A549 (cell line): ENCODE data around the gene RHEB. TPM values are rescaled to one million over a fixed set of nuclear protein-coding genes. Genes with fewer than 3 reads are reported as not detected.

Experiments used
- ATAC-seq, 2 experiments: fragments of 200-7000 bp in 1 of 2; fragments of >200 bp in 1 of 2; cut with Nextera tagmentation in 1 of 2; cut with Tn5 transposase in 1 of 2; 3 replicates each; pipeline versions ENCODE4 v1.8.0 to v1.9.1; 2018 to 2020; ENCODE audit warnings: mild to moderate bottlenecking in 1 of 2, moderate library complexity in 1 of 2
- CTCF ChIA-PET: fragments of 300-600 bp; sonication (Branson Sonifier 250); formaldehyde crosslinking; extraction: SDS; loops from one replicate; lab custom pipeline; 2021; ENCODE audit warnings: antibody characterized with exemption, inconsistent platforms; lab: Yijun Ruan, JAX
- POLR2A ChIA-PET: fragments of 350-600 bp; formaldehyde crosslinking; extraction: SDS; loops from one replicate; lab custom pipeline; 2021; ENCODE audit warnings: antibody characterized with exemption, inconsistent platforms; lab: Yijun Ruan, JAX
- DNase-seq, 2 experiments: peaks; one replicate each; pipeline versions ENCODE4 v3.0.0 to v3.0.0-alpha.2; 2011 to 2016; ENCODE audit warnings: low read depth in 1 of 2, low spot score in 1 of 2
- FAIRE-seq: peaks from 2 replicates; lab custom pipeline; 2011; peaks lifted over from hg19 to GRCh38; lab: Jason Lieb, UNC
- H3K27ac ChIP-seq, 2 experiments: fragments of >200 bp; sonication (Bioruptor Twin); formaldehyde crosslinking; 3 replicates each; pipeline ENCODE4 v1.5.1; 2016 to 2017
- H3K4me1 ChIP-seq: fragments of >200 bp; sonication (Bioruptor Twin); formaldehyde crosslinking; 3 replicates; pipeline ENCODE4 v1.6.1; 2016
- H3K4me2 ChIP-seq: fragments of >200 bp; sonication (Bioruptor Twin); formaldehyde crosslinking; 3 replicates; pipeline ENCODE4 v1.6.1; 2016
- H3K4me3 ChIP-seq: fragments of >200 bp; sonication (Bioruptor Twin); formaldehyde crosslinking; 3 replicates; pipeline ENCODE4 v1.5.1; 2016
- H3K9me3 ChIP-seq: fragments of >200 bp; sonication (Bioruptor Twin); formaldehyde crosslinking; 3 replicates; pipeline ENCODE4 v1.6.1; 2016
- CBX2 ChIP-seq: fragments of 200-600 bp; sonication (generic); IDR thresholded peaks from 2 replicates; pipeline ENCODE4 v1.6.1; 2016; ENCODE audit warnings: low read depth, mild to moderate bottlenecking, borderline replicate concordance
- CTCF ChIP-seq: fragments of >200 bp; sonication (Bioruptor Twin); formaldehyde crosslinking; IDR thresholded peaks from 3 replicates; pipeline ENCODE4 v1.5.1; 2016
- E2F6 ChIP-seq: IDR thresholded peaks from 2 replicates; pipeline ENCODE4 v1.6.1; 2012; ENCODE audit warnings: low read depth, borderline replicate concordance
- EHF ChIP-seq: fragments of 250-450 bp; sonication (Bioruptor Pico); IDR thresholded peaks from 2 replicates; pipeline ENCODE4 v1.5.0; 2020; ENCODE audit warnings: mild to moderate bottlenecking
- EP300 ChIP-seq, 2 experiments: fragments of >200 bp; sonication (Bioruptor Twin); formaldehyde crosslinking; IDR thresholded peaks; 2 replicates in 1 of 2; 3 replicates in 1 of 2; pipeline ENCODE4 v1.6.1; 2016 to 2017
- FOSB ChIP-seq: fragments of 250-450 bp; sonication (Bioruptor Pico); IDR thresholded peaks from 2 replicates; pipeline ENCODE4 v1.5.0; 2020; ENCODE audit warnings: mild to moderate bottlenecking, moderate library complexity
- FOSL2 ChIP-seq, 2 experiments: fragments of 450-650 bp in 1 of 2; fragments of >200 bp in 1 of 2; sonication (Bioruptor Twin) in 1 of 2; formaldehyde crosslinking; IDR thresholded peaks; 2 replicates each; pipeline versions ENCODE4 v1.5.0 to v1.6.1; 2016 to 2020; ENCODE audit warnings: mild to moderate bottlenecking in 1 of 2, moderate library complexity in 1 of 2
- HDAC2 ChIP-seq: fragments of 200-600 bp; sonication (generic); IDR thresholded peaks from 2 replicates; pipeline ENCODE4 v1.6.1; 2016
- HEYL ChIP-seq: fragments of 250-450 bp; sonication (Bioruptor Pico); IDR thresholded peaks from 2 replicates; pipeline ENCODE4 v1.8.0; 2021; ENCODE audit warnings: mild to moderate bottlenecking, moderate library complexity
- HOXA7 ChIP-seq: fragments of 250-450 bp; sonication (Bioruptor Pico); IDR thresholded peaks from 2 replicates; pipeline ENCODE4 v1.5.0; 2020; ENCODE audit warnings: mild to moderate bottlenecking, moderate library complexity
- HOXB13 ChIP-seq: fragments of 250-450 bp; sonication (Bioruptor Pico); IDR thresholded peaks from 2 replicates; pipeline ENCODE4 v1.5.0; 2020; ENCODE audit warnings: low read depth, mild to moderate bottlenecking, moderate library complexity
- JUN ChIP-seq, 2 experiments: fragments of >200 bp; sonication (Bioruptor Twin); formaldehyde crosslinking; IDR thresholded peaks; 2 replicates in 1 of 2; 3 replicates in 1 of 2; pipeline ENCODE4 v1.6.1; 2016 to 2017
- JUNB ChIP-seq: fragments of >200 bp; sonication (Bioruptor Twin); formaldehyde crosslinking; IDR thresholded peaks from 2 replicates; pipeline ENCODE4 v1.6.1; 2016
- KDM1A ChIP-seq: fragments of 200-600 bp; sonication (generic); IDR thresholded peaks from 2 replicates; pipeline ENCODE4 v1.6.1; 2016; ENCODE audit warnings: low read depth, mild to moderate bottlenecking
- KDM5A ChIP-seq: fragments of 200-600 bp; sonication (generic); IDR thresholded peaks from 2 replicates; pipeline ENCODE4 v1.6.1; 2016; ENCODE audit warnings: antibody characterized with exemption, mild to moderate bottlenecking
- PBX3 ChIP-seq: IDR thresholded peaks from 2 replicates; pipeline ENCODE4 v1.6.1; 2012
- RARB ChIP-seq: fragments of 250-450 bp; sonication (Bioruptor Pico); IDR thresholded peaks from 2 replicates; pipeline ENCODE4 v1.8.0; 2021; ENCODE audit warnings: mild to moderate bottlenecking, moderate library complexity
- RFX5 ChIP-seq: fragments of 450-650 bp; IDR thresholded peaks from 2 replicates; pipeline ENCODE4 v1.7.1; 2014; ENCODE audit warnings: antibody characterized with exemption, mild to moderate bottlenecking, moderate library complexity
- SMC3 ChIP-seq: fragments of >200 bp; sonication (Bioruptor Twin); formaldehyde crosslinking; IDR thresholded peaks from 3 replicates; pipeline ENCODE4 v1.6.1; 2018; ENCODE audit warnings: inconsistent platforms
- TFCP2L1 ChIP-seq: fragments of 250-450 bp; sonication (Bioruptor Pico); IDR thresholded peaks from 2 replicates; pipeline ENCODE4 v1.5.0; 2021; ENCODE audit warnings: mild to moderate bottlenecking
- ZFP36 ChIP-seq: fragments of 450-650 bp; IDR thresholded peaks from 2 replicates; pipeline ENCODE4 v1.6.1; 2014; ENCODE audit warnings: borderline replicate concordance; ENCODE audit not compliant: partially characterized antibody
- ZNF302 ChIP-seq: fragments of 250-450 bp; sonication (Bioruptor Pico); IDR thresholded peaks from 2 replicates; pipeline ENCODE4 v1.9.0; 2021; ENCODE audit warnings: inconsistent platforms, mild to moderate bottlenecking, moderate library complexity
- ZSCAN20 ChIP-seq: fragments of 250-450 bp; sonication (Bioruptor Pico); IDR thresholded peaks from 2 replicates; pipeline ENCODE4 v1.8.0; 2022; ENCODE audit warnings: mild to moderate bottlenecking, moderate library complexity
- WGBS: methylation state at CpG from one replicate; pipeline ENCODE4 v1.1.6; 2017; ENCODE audit errors: missing lambda C conversion rate; 5-methylcytosine and 5-hydroxymethylcytosine counted together
- polyA plus RNA-seq, 4 experiments: library from polyadenylated mRNA; depleted of rRNA in 3 of 4; stranded (reverse); fragments of >200 nt; fragmentation: RNase III in 1 of 4; extraction: RNeasy Plus Mini Kit Qiagen cat#74134 plus additional on column Dnase treatment in 1 of 4; gene quantifications; 2 replicates in 3 of 4; 3 replicates in 1 of 4; pipeline ENCODE4 v1.2.3, GENCODE V29; 2011 to 2017
- TF ChIP-seq, protein P1 (sequence below): IDR thresholded peaks from 2 replicates; pipeline ENCODE4 v1.6.1; 2012

The RHEB gene
- polyA plus RNA-seq, 2 of the 4 experiments (the other 2 are of a cell fraction): 110 to 198 TPM

DNA sequence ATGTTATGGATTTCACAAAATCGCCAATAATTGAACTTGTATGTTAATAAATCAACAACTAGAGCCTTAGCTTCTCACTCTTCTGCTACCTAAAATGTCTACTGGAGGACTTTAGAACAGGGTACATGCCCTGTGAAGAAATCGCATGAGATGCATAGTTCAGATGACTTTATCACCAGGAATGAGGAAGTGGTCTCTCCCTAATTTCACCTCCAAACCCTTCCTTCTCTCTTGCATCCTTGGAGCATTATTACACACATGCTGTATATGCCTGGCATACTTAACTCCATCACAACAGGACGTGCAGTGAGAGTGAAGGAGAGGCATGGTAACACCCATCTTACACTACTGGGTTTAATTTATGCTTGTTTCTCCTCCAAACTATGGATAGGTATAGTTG lies 27.8 kb downstream of the RHEB start (continued):
- TF ChIP-seq CTCF: no peak

GRCh38 chr7:151490456-151491105 lies 29.1 kb downstream of the RHEB start:
- H3K4me1 ChIP-seq: peaks cover 62% of the 10 kb centered on the region
- ChIA-PET POLR2A (no interaction called here), CTCF (interaction anchor here (0.7 to 1.5 kb wide), 7 partner anchors 14 to 270 kb away, joined by 3 to 8 read pairs (median 3); no protein-coding TSS in a partner anchor)
- WGBS: 89% methylated on average over 4 of the region's 4 CpGs
- ATAC-seq (no peak), DNase-seq (no peak), FAIRE-seq (no peak)
- peak overlapping the region; percentile 54 to 65 for H3K27ac ChIP-seq
- TF ChIP-seq CBX2 (no peak), JUNB (no peak), HEYL (no peak), KDM5A (no peak), HOXB13 (CRISPR knock-in tag) (no peak), FOSL2 (IDR thresholded peaks at IDR 0.05) (no peak), FOSL2 (CRISPR knock-in tag; IDR thresholded peaks at IDR 0.05) (no peak), TFCP2L1 (CRISPR knock-in tag) (no peak), HOXA7 (CRISPR knock-in tag) (no peak), RFX5 (no peak), FOSB (CRISPR knock-in tag) (no peak)
- no peak overlapping the region for H3K4me3 ChIP-seq
- no peaks in the 10 kb centered on the region for H3K9me3 ChIP-seq
- H3K4me2 ChIP-seq: no peak overlapping the region

DNA sequence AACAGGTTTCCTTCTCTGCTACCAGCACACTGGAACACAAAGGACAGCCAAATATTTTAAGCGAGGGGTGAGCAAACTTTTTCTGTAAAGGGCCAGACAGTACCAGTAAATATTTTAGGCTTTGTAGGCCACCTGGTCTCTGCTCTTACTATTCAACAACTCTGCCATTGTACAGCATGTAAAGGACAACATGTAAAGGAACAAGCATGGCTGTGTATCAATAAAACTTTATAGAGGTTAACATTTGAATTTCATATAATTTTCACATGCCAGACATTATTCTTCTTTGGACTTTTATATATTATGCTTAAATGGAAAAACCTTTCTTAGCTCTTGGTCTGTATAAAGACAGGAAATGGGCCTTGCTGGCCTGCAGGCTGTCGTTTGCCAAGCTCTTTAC lies 30.2 kb downstream of the RHEB start:
- H3K9me3 ChIP-seq: no peaks in the 10 kb centered on the region
- FAIRE-seq (no peak), DNase-seq (no peak), ATAC-seq (no peak)
- no peak overlapping the region for H3K4me3 ChIP-seq
- ChIA-PET POLR2A (interaction anchor here (0.8 kb wide), 1 partner anchor 31 kb away, joined by 3 read pairs; no protein-coding TSS in a partner anchor), CTCF (interaction anchor here (0.8 to 1.4 kb wide), 3 partner anchors 27 to 271 kb away, joined by 3 read pairs; no protein-coding TSS in a partner anchor)
- TF ChIP-seq PBX3 (no peak), KDM1A (no peak), ZSCAN20 (no peak), KDM5A (no peak), HOXB13 (CRISPR knock-in tag) (no peak), HDAC2 (no peak), ZFP36 (no peak), SMC3 (no peak), E2F6 (no peak), JUN (IDR thresholded peaks at IDR 0.05) (no peak), EHF (no peak), ZNF302 (no peak), EP300 (IDR thresholded peaks at IDR 0.05) (no peak), RARB (CRISPR knock-in tag) (no peak), RFX5 (no peak)
- TF ChIP-seq, protein P1, sequence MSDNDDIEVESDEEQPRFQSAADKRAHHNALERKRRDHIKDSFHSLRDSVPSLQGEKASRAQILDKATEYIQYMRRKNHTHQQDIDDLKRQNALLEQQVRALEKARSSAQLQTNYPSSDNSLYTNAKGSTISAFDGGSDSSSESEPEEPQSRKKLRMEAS: no peak
- no peak overlapping the region for H3K27ac ChIP-seq
- 89% methylated on average over 2 of the region's 2 CpGs for WGBS
- no peak overlapping the region for H3K4me2 ChIP-seq
- peaks cover 61% of the 10 kb centered on the region for H3K4me1 ChIP-seq
